ENCODE data around the gene KRTAP2-1. TPM values are rescaled to one million over a fixed set of nuclear protein-coding genes. Genes with fewer than 3 reads are reported as not detected.
"Not testable (repeated sequence)": the region's sequence is repeated elsewhere in the genome, so short reads cannot be mapped to it uniquely, and the experiment has no call there.

KRTAP2-1 gene
- total RNA-seq, 4 donors from 2014 or later: not detected

DNA sequence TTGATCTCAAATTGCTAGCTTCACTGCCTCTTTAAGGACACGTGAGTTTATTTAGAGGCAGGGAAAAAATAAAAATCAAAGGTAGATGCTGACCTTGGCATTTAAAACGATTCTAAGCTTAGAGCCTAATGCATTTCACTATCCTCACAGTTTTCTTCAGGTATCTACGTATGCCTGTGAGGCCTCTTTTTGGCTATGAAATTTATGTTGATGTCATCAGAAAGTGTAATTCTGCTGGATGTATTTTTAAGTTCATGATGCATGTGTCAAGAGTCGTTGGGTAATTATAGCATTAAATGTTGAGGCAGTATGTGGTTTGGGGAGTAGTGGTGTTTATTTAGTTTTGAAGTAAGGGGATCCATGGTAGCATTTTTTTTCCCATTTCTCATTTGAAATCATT is 43.2 kb downstream of the KRTAP2-1 start:
- no peak for ATAC-seq
- Histone ChIP-seq H3K27me3 (peaks cover 0 to 8% (median 0%) of the 10 kb centered on the region in 3 donors), H3K4me3 (no peak overlapping the region), H3K27ac (no peak overlapping the region), H3K36me3 (no peaks in the 10 kb centered on the region), H3K9me3 (no peaks in the 10 kb centered on the region), H3K4me1 (no peaks in the 10 kb centered on the region)
- TF ChIP-seq, protein P1, sequence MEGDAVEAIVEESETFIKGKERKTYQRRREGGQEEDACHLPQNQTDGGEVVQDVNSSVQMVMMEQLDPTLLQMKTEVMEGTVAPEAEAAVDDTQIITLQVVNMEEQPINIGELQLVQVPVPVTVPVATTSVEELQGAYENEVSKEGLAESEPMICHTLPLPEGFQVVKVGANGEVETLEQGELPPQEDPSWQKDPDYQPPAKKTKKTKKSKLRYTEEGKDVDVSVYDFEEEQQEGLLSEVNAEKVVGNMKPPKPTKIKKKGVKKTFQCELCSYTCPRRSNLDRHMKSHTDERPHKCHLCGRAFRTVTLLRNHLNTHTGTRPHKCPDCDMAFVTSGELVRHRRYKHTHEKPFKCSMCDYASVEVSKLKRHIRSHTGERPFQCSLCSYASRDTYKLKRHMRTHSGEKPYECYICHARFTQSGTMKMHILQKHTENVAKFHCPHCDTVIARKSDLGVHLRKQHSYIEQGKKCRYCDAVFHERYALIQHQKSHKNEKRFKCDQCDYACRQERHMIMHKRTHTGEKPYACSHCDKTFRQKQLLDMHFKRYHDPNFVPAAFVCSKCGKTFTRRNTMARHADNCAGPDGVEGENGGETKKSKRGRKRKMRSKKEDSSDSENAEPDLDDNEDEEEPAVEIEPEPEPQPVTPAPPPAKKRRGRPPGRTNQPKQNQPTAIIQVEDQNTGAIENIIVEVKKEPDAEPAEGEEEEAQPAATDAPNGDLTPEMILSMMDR (IDR thresholded peaks at IDR 0.05 in 4 of 5, conservative IDR thresholded peaks at IDR 0.05 in 1 of 5): no peak
- intact Hi-C loops (cut with DNase I; ENCODE audit: low total_unique reads) (no loop called here), in situ Hi-C loops (cut with MboI; ENCODE audit: low sequenced_read_pairs in 4 of 4) (no loop called here)
- no peak for DNase-seq

DNA sequence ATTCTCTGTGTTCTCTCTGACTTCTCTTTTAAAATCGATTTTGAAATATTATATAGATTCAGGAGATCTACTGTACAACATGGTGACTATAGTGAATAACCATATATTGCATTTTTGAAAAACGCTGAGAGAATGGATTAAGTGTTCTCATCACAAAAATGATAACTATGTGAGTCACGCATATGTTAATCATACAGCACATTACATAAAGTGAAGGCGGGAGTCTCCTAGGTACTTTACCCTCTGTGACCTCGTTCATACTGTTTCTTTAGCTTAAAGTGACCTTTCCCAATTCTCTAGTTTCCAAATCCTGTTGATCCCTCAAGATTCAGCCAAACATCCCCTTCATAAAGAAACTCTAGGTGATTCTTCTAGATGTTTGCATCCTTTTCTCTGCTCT is 44.3 kb downstream of the KRTAP2-1 start:
- H3K27ac ChIP-seq: no peak overlapping the region
- H3K36me3 ChIP-seq: no peaks in the 10 kb centered on the region
- no peaks in the 10 kb centered on the region for H3K9me3 ChIP-seq
- no peak overlapping the region for H3K4me3 ChIP-seq
- no peak for TF ChIP-seq POLR2A (IDR thresholded peaks at IDR 0.05)
- TF ChIP-seq, protein P1 (IDR thresholded peaks at IDR 0.05 in 4 of 5, conservative IDR thresholded peaks at IDR 0.05 in 1 of 5): no peak
- in situ Hi-C loops (cut with MboI; ENCODE audit: low sequenced_read_pairs in 4 of 4): no loop called here
- ATAC-seq (no peak), DNase-seq (no peak)
- intact Hi-C loops (cut with DNase I; ENCODE audit: low total_unique reads): no loop called here
- H3K4me1 ChIP-seq: no peaks in the 10 kb centered on the region
- H3K27me3 ChIP-seq: peaks cover 0 to 8% (median 0%) of the 10 kb centered on the region in 3 donors

DNA sequence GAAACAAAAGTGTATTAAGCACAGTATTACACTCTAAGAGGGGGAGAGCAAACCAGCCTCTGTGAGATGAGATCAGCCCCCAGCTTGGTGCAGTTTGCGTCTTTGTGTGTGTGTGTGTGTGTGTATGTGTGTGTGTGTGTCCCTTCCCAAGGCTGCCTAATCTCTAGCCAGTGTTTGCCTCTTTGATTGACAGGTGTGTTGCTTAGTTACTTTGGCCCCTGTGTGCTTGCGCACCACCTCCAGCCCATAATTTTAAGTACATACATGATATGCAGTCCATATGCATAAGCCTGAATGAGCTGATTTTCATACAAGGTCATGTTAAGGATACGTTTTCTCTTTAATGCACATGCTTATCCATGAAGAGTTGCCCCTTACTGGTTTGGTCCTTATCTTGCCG is 45.3 kb downstream of the KRTAP2-1 start:
- TF ChIP-seq POLR2A (IDR thresholded peaks at IDR 0.05): no peak
- TF ChIP-seq, protein P1 (IDR thresholded peaks at IDR 0.05 in 4 of 5, conservative IDR thresholded peaks at IDR 0.05 in 1 of 5): no peak
- Histone ChIP-seq H3K27ac (no peak overlapping the region), H3K4me3 (no peak overlapping the region), H3K9me3 (no peaks in the 10 kb centered on the region), H3K36me3 (no peaks in the 10 kb centered on the region), H3K4me1 (no peaks in the 10 kb centered on the region), H3K27me3 (peaks cover 0 to 10% (median 0%) of the 10 kb centered on the region in 3 donors)
- intact Hi-C loops (cut with DNase I; ENCODE audit: low total_unique reads): no loop called here
- ATAC-seq (no peak), DNase-seq (no peak)
- in situ Hi-C loops (cut with MboI; ENCODE audit: low sequenced_read_pairs in 4 of 4): no loop called here

DNA sequence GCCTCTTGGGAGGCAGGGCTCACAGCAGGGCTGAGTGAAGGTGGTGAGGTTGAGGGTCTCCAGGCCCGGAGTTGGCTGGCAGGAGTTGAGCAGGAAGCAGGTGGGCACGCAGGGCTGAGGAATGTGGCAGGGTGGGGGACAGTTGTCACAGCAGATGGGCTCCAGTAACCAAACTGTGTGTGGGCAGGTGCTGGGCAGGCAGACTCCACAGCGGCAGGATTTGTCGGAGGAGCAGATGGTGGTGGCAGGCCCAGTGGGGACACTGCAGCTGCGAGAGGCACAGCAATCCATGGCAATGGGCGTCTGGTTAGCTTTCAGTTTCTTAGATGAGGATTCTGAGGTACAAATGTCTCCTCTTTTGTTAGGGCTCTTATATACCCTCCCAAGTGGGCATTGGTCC is 47.6 kb downstream of the KRTAP2-1 start, which contains the start of gene KRTAP3-2:
TSS of gene KRTAP3-2 (minus strand) at position 344 of the 400 bp plus-strand sequence. CDS start at position 291, 53 bp downstream.
- H3K4me3 ChIP-seq; H3K36me3 ChIP-seq; H3K9me3 ChIP-seq; ATAC-seq; in situ Hi-C loops (cut with MboI; ENCODE audit: low sequenced_read_pairs in 4 of 4); DNase-seq; H3K4me1 ChIP-seq; intact Hi-C loops (cut with DNase I; ENCODE audit: low total_unique reads); H3K27ac ChIP-seq: not testable (repeated sequence)
- H3K27me3 ChIP-seq: peaks cover 0 to 17% (median 0%) of the 10 kb centered on the region in 3 donors

DNA sequence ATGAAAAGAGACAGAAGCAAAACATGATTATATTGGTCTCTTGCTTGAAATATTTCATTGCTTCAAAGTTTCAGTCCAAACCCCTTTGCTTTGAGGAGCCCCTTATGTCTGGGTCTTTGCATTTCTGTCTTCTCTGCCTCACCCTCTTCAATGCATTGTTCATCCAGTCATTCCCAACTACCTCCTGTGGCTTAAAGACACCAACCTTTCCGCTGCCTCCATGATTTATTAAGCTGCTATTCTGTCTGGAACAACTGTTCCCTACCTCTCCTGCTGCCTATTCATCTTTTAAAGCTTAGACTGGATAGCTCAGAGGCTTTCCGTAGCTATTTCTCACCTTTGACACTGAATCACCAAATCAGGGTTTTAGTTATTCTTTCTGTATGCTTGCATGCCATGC is 49.8 kb downstream of the KRTAP2-1 start:
- TF ChIP-seq POLR2A (IDR thresholded peaks at IDR 0.05): no peak
- TF ChIP-seq, protein P1 (IDR thresholded peaks at IDR 0.05 in 4 of 5, conservative IDR thresholded peaks at IDR 0.05 in 1 of 5): no peak
- intact Hi-C loops (cut with DNase I; ENCODE audit: low total_unique reads): no loop called here
- DNase-seq: no peak

More for the DNA sequence above, 49.8 kb downstream of the KRTAP2-1 start:
- no peak overlapping the region for H3K27ac ChIP-seq
- peaks cover 0 to 26% (median 0%) of the 10 kb centered on the region in 3 donors for H3K27me3 ChIP-seq
- no peak overlapping the region for H3K4me3 ChIP-seq
- H3K9me3 ChIP-seq: no peaks in the 10 kb centered on the region
- H3K4me1 ChIP-seq: no peaks in the 10 kb centered on the region
- H3K36me3 ChIP-seq: no peaks in the 10 kb centered on the region
- ATAC-seq: no peak
- in situ Hi-C loops (cut with MboI; ENCODE audit: low sequenced_read_pairs in 4 of 4): no loop called here

All from gastrocnemius medialis (tissue), 4 donors.